Smooth muscle cell (in vitro differentiated cells): Measurements from ENCODE around the gene SYTL2. TPM values are rescaled to one million over a fixed set of nuclear protein-coding genes. Genes with fewer than 3 reads are reported as not detected.

ENCODE experiments used
- DNase-seq: peaks from one replicate; lab custom pipeline; 2025; ENCODE audit not compliant: unreplicated experiment; lab: John Stamatoyannopoulos, UW
- H2AFZ ChIP-seq: fragments of 200-600 bp; sonication (generic); 2 replicates; pipeline ENCODE4 v1.6.0; 2016; ENCODE audit warnings: antibody characterized with exemption, low read depth, mild to moderate bottlenecking
- H3F3A ChIP-seq: fragments of 200-600 bp; sonication (generic); 2 replicates; pipeline ENCODE4 v1.6.0; 2017; ENCODE audit warnings: antibody characterized with exemption, low read depth
- H3K27ac ChIP-seq: fragments of 200-600 bp; sonication (generic); 2 replicates; pipeline ENCODE4 v1.5.1; 2016; ENCODE audit warnings: low read depth, mild to moderate bottlenecking
- H3K27me3 ChIP-seq: fragments of 200-600 bp; sonication (generic); 2 replicates; pipeline ENCODE4 v1.6.1; 2016; ENCODE audit warnings: low read depth, mild to moderate bottlenecking
- H3K36me3 ChIP-seq: fragments of 200-600 bp; sonication (generic); 2 replicates; pipeline ENCODE4 v1.5.1; 2016; ENCODE audit warnings: low read depth
- H3K4me1 ChIP-seq: fragments of 200-600 bp; sonication (generic); 2 replicates; pipeline ENCODE4 v1.5.1; 2016; ENCODE audit warnings: low read depth
- H3K4me2 ChIP-seq: fragments of 200-600 bp; sonication (generic); 2 replicates; pipeline ENCODE4 v1.6.0; 2016; ENCODE audit warnings: mild to moderate bottlenecking
- H3K4me3 ChIP-seq: fragments of 200-600 bp; sonication (generic); 2 replicates; pipeline ENCODE4 v1.5.1; 2016; ENCODE audit warnings: mild to moderate bottlenecking
- H3K79me2 ChIP-seq: fragments of 200-600 bp; sonication (generic); 2 replicates; pipeline ENCODE4 v1.6.0; 2016; ENCODE audit warnings: low read depth, mild to moderate bottlenecking
- H3K9ac ChIP-seq: fragments of 200-600 bp; sonication (generic); 2 replicates; pipeline ENCODE4 v1.6.0; 2016; ENCODE audit warnings: low read depth
- H3K9me3 ChIP-seq: fragments of 200-600 bp; sonication (generic); replicated peaks from 2 replicates; pipeline ENCODE4 v1.5.1; 2016; ENCODE audit warnings: low read depth
- H4K20me1 ChIP-seq: fragments of 200-600 bp; sonication (generic); 2 replicates; pipeline ENCODE4 v1.6.0; 2016; ENCODE audit warnings: low read depth
- WGBS: methylation state at CpG from one replicate; pipeline ENCODE4 v1.1.7; 2016; ENCODE audit warnings: low lambda C conversion rate; 5-methylcytosine and 5-hydroxymethylcytosine counted together
- polyA plus RNA-seq: library from polyadenylated mRNA; unstranded; fragments of >200 nt; fragmentation: Nextera tagmentation; extraction: Ambion mirVana; gene quantifications from 2 replicates; pipeline ENCODE4 v1.2.1, GENCODE V29; 2016
- total RNA-seq: library from RNA; depleted of rRNA; stranded (reverse); fragments of >200 nt; gene quantifications from 2 replicates; pipeline ENCODE4 v1.2.3, GENCODE V29; 2014
- TF ChIP-seq, protein P1 (sequence below): fragments of 200-600 bp; sonication (generic); IDR thresholded peaks from 2 replicates; pipeline ENCODE4 v1.5.1; 2017; ENCODE audit warnings: borderline replicate concordance, mild to moderate bottlenecking, antibody characterized with exemption; ENCODE audit not compliant: insufficient read depth, poor library complexity, severe bottlenecking

The SYTL2 gene
- total and polyA plus RNA-seq, 2 experiments from 2014 or later: 10.4 to 50.7 TPM

DNA sequence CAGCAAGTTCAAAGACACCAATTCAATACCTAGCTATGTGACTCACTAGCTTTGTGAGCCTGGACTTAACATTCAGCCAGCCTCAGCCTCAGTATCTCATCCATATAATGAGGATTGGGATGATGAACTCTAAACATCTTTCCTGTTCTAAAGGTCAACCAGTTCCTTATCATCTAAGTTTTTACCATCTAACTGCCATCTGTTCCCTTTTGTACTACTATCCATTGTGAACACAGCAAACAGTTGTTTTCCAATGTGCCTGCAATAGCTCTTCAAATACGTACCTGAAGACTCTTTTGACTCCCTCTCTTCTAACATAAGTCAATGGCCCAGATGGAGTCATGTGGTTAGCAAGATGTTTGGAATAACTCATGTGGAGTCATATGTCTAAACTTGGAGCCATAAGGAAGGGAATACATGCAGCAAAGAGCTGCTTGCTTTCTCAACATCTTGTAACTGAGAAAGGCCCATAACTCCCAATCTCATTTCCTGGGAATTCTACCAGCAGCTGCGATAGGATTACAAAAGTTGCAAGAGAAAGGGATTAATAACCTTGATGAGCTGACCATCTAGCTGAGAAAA lies 19.4 kb downstream of the SYTL2 start:
- H3K4me2 ChIP-seq: no peak overlapping the region
- no peak overlapping the region for H2AFZ ChIP-seq
- 91% methylated on average over 2 of the region's 2 CpGs for WGBS
- H3K36me3 ChIP-seq: no peaks in the 10 kb centered on the region
- no peaks in the 10 kb centered on the region for H3K27me3 ChIP-seq
- DNase-seq: no peak
- H3F3A ChIP-seq: no peaks in the 10 kb centered on the region
- H4K20me1 ChIP-seq: no peaks in the 10 kb centered on the region
- H3K27ac ChIP-seq: no peak overlapping the region
- TF ChIP-seq, protein P1, sequence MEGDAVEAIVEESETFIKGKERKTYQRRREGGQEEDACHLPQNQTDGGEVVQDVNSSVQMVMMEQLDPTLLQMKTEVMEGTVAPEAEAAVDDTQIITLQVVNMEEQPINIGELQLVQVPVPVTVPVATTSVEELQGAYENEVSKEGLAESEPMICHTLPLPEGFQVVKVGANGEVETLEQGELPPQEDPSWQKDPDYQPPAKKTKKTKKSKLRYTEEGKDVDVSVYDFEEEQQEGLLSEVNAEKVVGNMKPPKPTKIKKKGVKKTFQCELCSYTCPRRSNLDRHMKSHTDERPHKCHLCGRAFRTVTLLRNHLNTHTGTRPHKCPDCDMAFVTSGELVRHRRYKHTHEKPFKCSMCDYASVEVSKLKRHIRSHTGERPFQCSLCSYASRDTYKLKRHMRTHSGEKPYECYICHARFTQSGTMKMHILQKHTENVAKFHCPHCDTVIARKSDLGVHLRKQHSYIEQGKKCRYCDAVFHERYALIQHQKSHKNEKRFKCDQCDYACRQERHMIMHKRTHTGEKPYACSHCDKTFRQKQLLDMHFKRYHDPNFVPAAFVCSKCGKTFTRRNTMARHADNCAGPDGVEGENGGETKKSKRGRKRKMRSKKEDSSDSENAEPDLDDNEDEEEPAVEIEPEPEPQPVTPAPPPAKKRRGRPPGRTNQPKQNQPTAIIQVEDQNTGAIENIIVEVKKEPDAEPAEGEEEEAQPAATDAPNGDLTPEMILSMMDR: no peak
- no peak overlapping the region for H3K9ac ChIP-seq
- no peak overlapping the region for H3K4me3 ChIP-seq
- no peaks in the 10 kb centered on the region for H3K4me1 ChIP-seq
- H3K79me2 ChIP-seq: no peaks in the 10 kb centered on the region
- H3K9me3 ChIP-seq: no peaks in the 10 kb centered on the region

DNA sequence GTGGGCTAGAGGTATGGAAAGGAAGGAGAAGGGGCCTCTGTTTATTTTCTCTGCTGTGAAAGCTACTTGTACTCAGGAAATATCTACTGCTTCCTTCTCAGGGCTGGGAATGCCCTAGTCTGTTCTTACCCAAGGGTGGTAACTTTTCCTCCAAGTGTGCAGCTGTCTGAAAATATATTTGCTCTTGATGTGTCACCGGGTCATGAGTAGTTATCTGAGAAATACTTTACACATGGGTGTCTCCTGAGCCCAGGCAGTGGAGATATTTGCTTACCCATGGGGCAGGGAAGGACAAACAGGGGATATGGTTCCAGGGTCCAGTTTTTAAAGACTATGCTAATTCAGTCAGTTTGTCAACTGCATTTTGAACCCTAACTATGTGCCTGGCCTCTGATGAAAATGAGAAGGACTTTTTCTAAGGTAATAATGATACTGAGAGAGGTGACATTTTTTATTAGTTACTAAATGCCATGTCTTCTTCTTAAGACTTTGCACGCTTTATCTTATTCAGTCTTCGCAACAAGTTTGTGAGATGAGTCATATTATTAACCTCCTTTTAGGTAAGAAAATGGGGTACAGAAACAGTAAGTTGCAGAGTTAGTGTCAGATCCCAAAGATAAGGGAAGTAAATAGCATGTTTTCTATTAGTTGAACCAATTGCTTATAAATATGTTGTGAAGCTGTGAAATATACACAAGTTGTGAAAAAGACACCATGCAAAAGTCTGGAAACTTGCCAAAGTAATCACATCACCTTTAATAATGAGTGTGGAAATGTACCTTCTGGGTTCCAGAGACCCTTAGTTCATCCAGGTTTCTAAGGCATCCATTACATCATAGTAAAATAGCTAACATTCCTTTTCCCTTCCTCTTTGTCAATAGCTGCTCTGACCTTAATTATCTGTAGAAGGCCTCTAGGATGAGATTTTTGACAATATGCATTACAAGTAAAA lies 22.9 kb downstream of the SYTL2 start:
- H3K79me2 ChIP-seq: no peaks in the 10 kb centered on the region
- no peaks in the 10 kb centered on the region for H3K4me1 ChIP-seq
- H4K20me1 ChIP-seq: no peaks in the 10 kb centered on the region
- WGBS: 79% methylated on average over 3 of the region's 3 CpGs
- no peak overlapping the region for H3K4me2 ChIP-seq
- no peak for DNase-seq
- H3K9ac ChIP-seq: no peak overlapping the region
- H3K27me3 ChIP-seq: no peaks in the 10 kb centered on the region
- H3K9me3 ChIP-seq: no peaks in the 10 kb centered on the region
- no peaks in the 10 kb centered on the region for H3F3A ChIP-seq
- no peak overlapping the region for H3K4me3 ChIP-seq
- H3K36me3 ChIP-seq: no peaks in the 10 kb centered on the region
- H2AFZ ChIP-seq: no peak overlapping the region
- no peak overlapping the region for H3K27ac ChIP-seq
- TF ChIP-seq, protein P1: no peak

DNA sequence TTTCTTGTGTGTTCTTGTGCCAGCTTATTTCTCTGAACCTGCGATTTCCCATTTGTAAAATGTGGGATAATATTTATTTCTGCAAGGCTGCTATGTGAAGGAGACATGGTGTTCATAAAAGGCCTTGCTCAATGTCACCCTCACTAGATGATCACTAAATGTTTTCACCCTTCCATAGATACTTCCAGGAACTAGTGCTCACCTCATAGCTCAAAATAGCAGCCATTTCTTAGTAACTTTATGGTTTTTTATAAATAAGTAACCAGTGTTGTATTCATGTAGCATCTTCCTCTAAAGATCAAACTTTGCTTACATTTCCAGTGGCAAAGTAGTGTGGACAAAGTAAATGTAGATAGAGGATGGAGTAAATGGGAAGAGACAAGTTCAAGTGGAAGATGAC lies 23.8 kb downstream of the SYTL2 start:
- 88% methylated on average over 1 of the region's 1 CpG for WGBS
- H3K36me3 ChIP-seq: no peaks in the 10 kb centered on the region
- TF ChIP-seq, protein P1: no peak
- H3K9me3 ChIP-seq: no peaks in the 10 kb centered on the region
- no peak for DNase-seq
- no peaks in the 10 kb centered on the region for H4K20me1 ChIP-seq
- H3K9ac ChIP-seq: no peak overlapping the region
- no peak overlapping the region for H3K27ac ChIP-seq
- H3K4me2 ChIP-seq: no peak overlapping the region
- H3K4me3 ChIP-seq: no peak overlapping the region
- H3K4me1 ChIP-seq: no peaks in the 10 kb centered on the region
- no peaks in the 10 kb centered on the region for H3K27me3 ChIP-seq
- H3K79me2 ChIP-seq: no peaks in the 10 kb centered on the region
- H2AFZ ChIP-seq: no peak overlapping the region
- H3F3A ChIP-seq: no peaks in the 10 kb centered on the region
